ENCODE data around the gene CLCN6. TPM values are rescaled to one million over a fixed set of nuclear protein-coding genes. Genes with fewer than 3 reads are reported as not detected.

CLCN6 gene
- total and polyA plus RNA-seq, 7 donors = 5.5 to 17.5 (median 8.3) TPM

DNA sequence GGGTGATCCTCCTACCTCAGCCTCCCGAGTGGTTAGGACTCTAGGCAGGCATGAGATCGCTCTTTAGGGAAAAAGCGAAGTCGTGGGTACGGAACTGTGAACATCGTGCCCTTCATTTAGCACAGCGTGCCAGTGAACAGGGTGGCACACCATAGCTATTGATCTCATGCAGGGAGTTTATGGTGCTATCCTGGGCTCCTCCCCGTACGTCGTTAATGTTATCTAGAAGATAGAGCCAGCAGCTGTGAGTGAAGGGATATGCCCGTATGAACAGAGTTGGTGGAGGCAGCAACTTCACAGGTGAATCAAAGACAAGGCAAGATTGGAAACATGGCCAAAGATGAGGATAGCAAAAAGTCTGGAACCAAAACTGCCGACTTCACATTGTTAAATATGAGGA, 11.2 kb downstream of the CLCN6 start:
- TF ChIP-seq, protein P1, sequence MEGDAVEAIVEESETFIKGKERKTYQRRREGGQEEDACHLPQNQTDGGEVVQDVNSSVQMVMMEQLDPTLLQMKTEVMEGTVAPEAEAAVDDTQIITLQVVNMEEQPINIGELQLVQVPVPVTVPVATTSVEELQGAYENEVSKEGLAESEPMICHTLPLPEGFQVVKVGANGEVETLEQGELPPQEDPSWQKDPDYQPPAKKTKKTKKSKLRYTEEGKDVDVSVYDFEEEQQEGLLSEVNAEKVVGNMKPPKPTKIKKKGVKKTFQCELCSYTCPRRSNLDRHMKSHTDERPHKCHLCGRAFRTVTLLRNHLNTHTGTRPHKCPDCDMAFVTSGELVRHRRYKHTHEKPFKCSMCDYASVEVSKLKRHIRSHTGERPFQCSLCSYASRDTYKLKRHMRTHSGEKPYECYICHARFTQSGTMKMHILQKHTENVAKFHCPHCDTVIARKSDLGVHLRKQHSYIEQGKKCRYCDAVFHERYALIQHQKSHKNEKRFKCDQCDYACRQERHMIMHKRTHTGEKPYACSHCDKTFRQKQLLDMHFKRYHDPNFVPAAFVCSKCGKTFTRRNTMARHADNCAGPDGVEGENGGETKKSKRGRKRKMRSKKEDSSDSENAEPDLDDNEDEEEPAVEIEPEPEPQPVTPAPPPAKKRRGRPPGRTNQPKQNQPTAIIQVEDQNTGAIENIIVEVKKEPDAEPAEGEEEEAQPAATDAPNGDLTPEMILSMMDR (IDR thresholded peaks at IDR 0.05) = no peak
- Histone ChIP-seq H3K4me1 (no peaks in the 10 kb centered on the region), H3K27ac (no peak overlapping the region), H3K9me3 (no peaks in the 10 kb centered on the region), H3K4me3 (no peak overlapping the region), H3K36me3 (ENCODE audit: insufficient read depth in 1 of 2, low read depth in 1 of 2) (peaks cover 7 to 83% of the 10 kb centered on the region in 2 donors), H3K27me3 (ENCODE audit: insufficient read depth in 3 of 3, low read length in 2 of 3) (no peaks in the 10 kb centered on the region)
- DNase-seq = no peak
- 92 to 96% (median 94%) methylated on average over 12 of the region's 12 CpGs for WGBS, 3 donors
- no peak for ATAC-seq
- intact Hi-C loops (cut with DNase I) = no loop called here

DNA sequence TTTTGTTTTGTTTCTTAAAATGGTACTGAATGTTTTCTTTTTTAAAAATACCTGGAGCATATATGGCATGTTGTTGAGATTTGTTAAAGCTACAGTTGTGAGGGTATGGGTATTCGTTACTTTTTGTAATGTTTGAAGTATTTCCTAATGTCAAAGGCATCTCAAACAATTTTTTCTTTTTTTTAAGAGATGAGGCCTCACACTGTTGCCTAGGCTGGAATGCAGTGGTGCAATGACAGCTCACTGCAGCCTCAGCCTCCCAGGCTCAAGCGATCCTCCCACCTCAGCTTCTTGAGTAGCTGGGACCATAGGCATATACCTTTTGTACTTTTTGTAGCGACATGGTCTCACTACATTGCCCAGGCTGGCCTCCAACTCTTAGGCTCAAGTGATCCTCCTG, 16.1 kb downstream of the CLCN6 start:
- WGBS, 3 donors = 87 to 92% (median 88%) methylated on average over 3 of the region's 3 CpGs
- TF ChIP-seq, protein P1 (IDR thresholded peaks at IDR 0.05) = no peak

DNA sequence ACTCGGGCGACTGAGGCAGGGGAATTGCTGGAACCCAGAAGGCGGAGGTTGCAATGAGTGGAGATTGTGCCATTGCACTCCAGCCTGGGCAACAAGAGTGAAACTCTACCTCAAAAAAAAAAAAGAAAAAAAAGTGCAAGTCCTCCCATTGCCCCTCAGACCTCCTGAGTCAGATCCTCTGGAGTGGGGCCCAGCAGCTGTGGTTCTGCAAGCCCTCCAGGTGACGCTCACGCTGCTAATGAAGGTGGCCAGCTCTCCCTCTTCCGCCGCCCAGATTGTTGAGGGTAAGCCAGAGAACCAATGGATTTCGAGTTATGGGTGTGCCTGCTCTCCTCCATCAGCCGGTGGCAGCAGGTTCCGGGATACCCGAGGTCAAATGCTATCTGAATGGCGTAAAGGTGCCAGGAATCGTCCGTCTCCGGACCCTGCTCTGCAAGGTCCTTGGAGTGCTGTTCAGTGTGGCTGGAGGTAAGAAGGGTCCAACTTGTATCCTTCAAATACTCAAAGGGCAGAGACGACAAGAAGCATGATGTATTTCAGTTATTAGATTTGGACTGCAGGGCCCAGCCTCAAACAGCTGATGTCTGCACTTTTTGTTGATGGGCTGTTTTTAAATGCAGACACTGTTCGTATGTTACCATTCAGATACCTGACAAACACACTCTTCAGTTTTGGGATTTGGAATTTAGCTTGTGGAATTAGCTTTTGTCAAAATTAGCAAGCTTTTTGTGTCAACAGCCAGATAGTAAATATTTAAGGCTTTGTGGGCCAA, 17.6 kb downstream of the CLCN6 start:
- no peak overlapping the region for H3K4me3 ChIP-seq
- no peaks in the 10 kb centered on the region for H3K4me1 ChIP-seq
- 86 to 92% (median 89%) methylated on average over 17 of the region's 17 CpGs for WGBS, 3 donors
- H3K27ac ChIP-seq = no peak overlapping the region
- intact Hi-C loops (cut with DNase I) = no loop called here
- DNase-seq (no peak), ATAC-seq (no peak)
- TF ChIP-seq, protein P1 (IDR thresholded peaks at IDR 0.05) = no peak
- no peaks in the 10 kb centered on the region for H3K27me3 ChIP-seq (ENCODE audit: insufficient read depth in 3 of 3, low read length in 2 of 3)
- H3K9me3 ChIP-seq = no peaks in the 10 kb centered on the region
- H3K36me3 ChIP-seq (ENCODE audit: insufficient read depth in 1 of 2, low read depth in 1 of 2) = peaks cover 12 to 98% of the 10 kb centered on the region in 2 donors

More for the DNA sequence above, 16.1 kb downstream of the CLCN6 start:
- Histone ChIP-seq H3K27me3 (ENCODE audit: insufficient read depth in 3 of 3, low read length in 2 of 3) (no peaks in the 10 kb centered on the region), H3K9me3 (no peaks in the 10 kb centered on the region), H3K4me1 (no peaks in the 10 kb centered on the region), H3K36me3 (ENCODE audit: insufficient read depth in 1 of 2, low read depth in 1 of 2) (peaks cover 13 to 98% of the 10 kb centered on the region in 2 donors), H3K4me3 (no peak overlapping the region), H3K27ac (peak overlapping the region; percentile 19)
- intact Hi-C loops (cut with DNase I) = no loop called here
- no peak for ATAC-seq
- no peak for DNase-seq

DNA sequence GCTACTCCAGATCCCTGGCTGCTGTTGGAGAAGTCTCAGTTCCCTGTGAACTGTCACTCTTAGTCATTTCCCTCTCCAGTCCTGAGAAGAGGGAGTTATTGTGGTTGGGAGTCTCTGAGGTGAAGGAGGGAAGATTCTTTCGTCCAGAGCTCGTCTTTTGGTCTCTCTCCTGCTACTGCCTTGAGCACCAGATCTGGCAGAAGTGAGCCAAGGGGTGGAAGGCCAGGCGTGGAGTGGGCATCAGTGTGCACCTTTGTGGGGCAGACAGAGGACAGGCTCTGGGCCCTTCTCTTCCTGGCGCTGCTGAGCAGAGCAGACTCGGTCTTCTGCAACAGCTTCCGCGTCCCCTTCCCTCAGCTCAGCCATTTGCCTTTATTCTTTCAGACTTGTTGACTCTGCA, 19.1 kb downstream of the CLCN6 start:
- Histone ChIP-seq H3K27me3 (ENCODE audit: insufficient read depth in 3 of 3, low read length in 2 of 3) (no peaks in the 10 kb centered on the region), H3K4me1 (no peaks in the 10 kb centered on the region), H3K27ac (no peak overlapping the region), H3K9me3 (no peaks in the 10 kb centered on the region), H3K36me3 (ENCODE audit: insufficient read depth in 1 of 2, low read depth in 1 of 2) (peaks cover 15 to 98% of the 10 kb centered on the region in 2 donors), H3K4me3 (no peak overlapping the region)
- DNase-seq (no peak), ATAC-seq (no peak)
- TF ChIP-seq, protein P1 (IDR thresholded peaks at IDR 0.05) = no peak
- WGBS, 3 donors = 89 to 95% (median 91%) methylated on average over 5 to 7 of the region's 7 CpGs
- intact Hi-C loops (cut with DNase I) = no loop called here
